ENCODE results near the gene TNS1.

DNA sequence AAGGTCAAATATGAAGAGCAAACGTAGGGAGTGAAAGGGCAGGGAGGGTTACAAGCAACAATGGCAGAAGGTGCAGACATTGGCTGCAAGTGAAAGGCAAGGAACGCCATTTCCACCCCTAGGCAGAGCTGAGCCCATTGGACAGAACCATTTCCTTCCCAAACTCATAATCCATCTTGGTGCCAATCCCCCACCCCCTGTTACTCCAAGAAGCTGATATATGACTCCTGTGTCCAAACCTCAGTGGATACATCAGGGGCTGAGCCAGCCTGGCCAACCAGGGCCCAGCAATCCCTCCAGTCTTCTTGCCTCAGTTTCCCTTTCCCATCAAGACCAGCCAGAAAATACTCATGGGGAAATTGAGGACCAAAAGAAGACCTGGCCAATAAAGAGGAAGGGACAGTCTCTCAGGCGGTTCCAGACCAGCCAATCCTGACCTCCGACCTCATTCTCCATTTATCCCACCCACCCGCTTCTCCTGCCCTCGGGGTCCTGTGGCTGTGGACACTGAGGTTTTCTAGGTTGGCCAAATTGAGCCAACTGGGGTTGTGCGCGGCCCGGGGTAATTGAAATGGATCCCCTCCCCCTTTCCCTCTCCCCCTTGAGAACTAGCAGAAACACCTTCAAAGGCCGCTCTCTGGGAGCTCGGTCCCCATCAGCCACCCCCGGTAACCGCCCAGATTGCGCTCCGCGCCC lies 24.8 kb downstream of the TNS1 start:
- TF ChIP-seq KAT8 (IDR thresholded peaks at IDR 0.05; ENCODE audit: low read depth) (no peak), ZNF57 (CRISPR knock-in tag; IDR thresholded peaks at IDR 0.05) (no peak), CBX1 (IDR thresholded peaks at IDR 0.05; ENCODE audit: low read depth) (no peak), ZNF551 (CRISPR knock-in tag; IDR thresholded peaks at IDR 0.05) (no peak), POLR2A (conservative IDR thresholded peaks at IDR 0.05) (no peak), TOE1 (IDR thresholded peaks at IDR 0.05; ENCODE audit: borderline replicate concordance) (no peak), TOE1 (CRISPR knock-in tag; IDR thresholded peaks at IDR 0.05; ENCODE audit: borderline replicate concordance, low read depth) (no peak)
- TF ChIP-seq, protein P1, sequence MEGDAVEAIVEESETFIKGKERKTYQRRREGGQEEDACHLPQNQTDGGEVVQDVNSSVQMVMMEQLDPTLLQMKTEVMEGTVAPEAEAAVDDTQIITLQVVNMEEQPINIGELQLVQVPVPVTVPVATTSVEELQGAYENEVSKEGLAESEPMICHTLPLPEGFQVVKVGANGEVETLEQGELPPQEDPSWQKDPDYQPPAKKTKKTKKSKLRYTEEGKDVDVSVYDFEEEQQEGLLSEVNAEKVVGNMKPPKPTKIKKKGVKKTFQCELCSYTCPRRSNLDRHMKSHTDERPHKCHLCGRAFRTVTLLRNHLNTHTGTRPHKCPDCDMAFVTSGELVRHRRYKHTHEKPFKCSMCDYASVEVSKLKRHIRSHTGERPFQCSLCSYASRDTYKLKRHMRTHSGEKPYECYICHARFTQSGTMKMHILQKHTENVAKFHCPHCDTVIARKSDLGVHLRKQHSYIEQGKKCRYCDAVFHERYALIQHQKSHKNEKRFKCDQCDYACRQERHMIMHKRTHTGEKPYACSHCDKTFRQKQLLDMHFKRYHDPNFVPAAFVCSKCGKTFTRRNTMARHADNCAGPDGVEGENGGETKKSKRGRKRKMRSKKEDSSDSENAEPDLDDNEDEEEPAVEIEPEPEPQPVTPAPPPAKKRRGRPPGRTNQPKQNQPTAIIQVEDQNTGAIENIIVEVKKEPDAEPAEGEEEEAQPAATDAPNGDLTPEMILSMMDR (IDR thresholded peaks at IDR 0.05 in 2 of 3, conservative IDR thresholded peaks at IDR 0.05 in 1 of 3; ENCODE audit: insufficient read depth in 2 of 3, low read depth in 1 of 3, low read length in 3 of 3), result no peak

Data from K562 (cell line).